Measurements from ENCODE around the gene IL10. TPM values are rescaled to one million over a fixed set of nuclear protein-coding genes. Genes with fewer than 3 reads are reported as not detected.

Gene IL10
- total RNA-seq, 1 donor from 2014 or later = not detected

GRCh38 chr1:206732508-206732907 is 39.8 kb downstream of the IL10 start:
- DNase-seq (ENCODE audit: low spot score) = no peak
- H3K36me3 Mint-ChIP-seq (ENCODE audit: low read depth) = peaks cover 17% of the 10 kb centered on the region
- no peak overlapping the region for H3K27ac Mint-ChIP-seq (ENCODE audit: unreplicated experiment)
- no peaks in the 10 kb centered on the region for H3K27me3 Mint-ChIP-seq (ENCODE audit: low read depth)
- no peaks in the 10 kb centered on the region for H3K4me1 Mint-ChIP-seq (ENCODE audit: low read depth)
- TF ChIP-seq CTCF (IDR thresholded peaks at IDR 0.05) = no peak
- H3K9me3 Mint-ChIP-seq (ENCODE audit: low read depth) = no peaks in the 10 kb centered on the region
- H3K4me3 Mint-ChIP-seq (ENCODE audit: unreplicated experiment) = no peak overlapping the region

- H3K27me3 Mint-ChIP-seq (ENCODE audit: low read depth) = no peaks in the 10 kb centered on the region
- no peaks in the 10 kb centered on the region for H3K9me3 Mint-ChIP-seq (ENCODE audit: low read depth)
- no peak overlapping the region for H3K4me3 Mint-ChIP-seq (ENCODE audit: unreplicated experiment)
- no peak for DNase-seq (ENCODE audit: low spot score)
- peak overlapping the region; percentile 49 for H3K27ac Mint-ChIP-seq (ENCODE audit: unreplicated experiment)
- no peak for TF ChIP-seq CTCF (IDR thresholded peaks at IDR 0.05)
- peaks cover 16% of the 10 kb centered on the region for H3K36me3 Mint-ChIP-seq (ENCODE audit: low read depth)
- H3K4me1 Mint-ChIP-seq (ENCODE audit: low read depth) = peaks cover 3% of the 10 kb centered on the region
These were observed 42.8 kb downstream of the IL10 start for GRCh38 chr1:206729507-206729906.

DNA sequence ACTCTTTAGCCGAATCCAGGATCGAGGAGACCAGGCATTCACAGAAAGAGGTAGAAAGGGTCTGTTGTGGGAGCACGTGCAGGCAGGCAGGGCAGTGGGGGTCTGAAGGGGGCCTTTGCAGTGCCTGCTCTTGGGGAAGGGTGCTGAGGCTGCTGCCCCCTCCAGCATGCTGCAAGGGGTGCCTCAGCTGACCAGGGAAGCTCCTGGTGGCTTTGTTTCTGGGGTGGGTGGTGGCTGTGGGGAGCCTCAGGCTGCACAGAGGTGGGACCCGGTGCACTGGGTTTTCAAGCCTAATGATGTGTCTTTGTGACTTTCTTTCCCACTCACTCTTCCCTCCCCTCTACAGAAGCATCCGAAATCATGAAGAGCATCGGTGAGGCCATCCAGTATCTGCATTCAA is 43.2 kb downstream of the IL10 start:
- Mint-ChIP-seq H3K36me3 (ENCODE audit: low read depth) (peaks cover 16% of the 10 kb centered on the region), H3K9me3 (ENCODE audit: low read depth) (no peaks in the 10 kb centered on the region), H3K27me3 (ENCODE audit: low read depth) (no peaks in the 10 kb centered on the region), H3K4me1 (ENCODE audit: low read depth) (peaks cover 8% of the 10 kb centered on the region), H3K27ac (ENCODE audit: unreplicated experiment) (peak overlapping the region; percentile 49), H3K4me3 (ENCODE audit: unreplicated experiment) (no peak overlapping the region)
- TF ChIP-seq CTCF (IDR thresholded peaks at IDR 0.05) = no peak
- DNase-seq (ENCODE audit: low spot score) = no peak

DNA sequence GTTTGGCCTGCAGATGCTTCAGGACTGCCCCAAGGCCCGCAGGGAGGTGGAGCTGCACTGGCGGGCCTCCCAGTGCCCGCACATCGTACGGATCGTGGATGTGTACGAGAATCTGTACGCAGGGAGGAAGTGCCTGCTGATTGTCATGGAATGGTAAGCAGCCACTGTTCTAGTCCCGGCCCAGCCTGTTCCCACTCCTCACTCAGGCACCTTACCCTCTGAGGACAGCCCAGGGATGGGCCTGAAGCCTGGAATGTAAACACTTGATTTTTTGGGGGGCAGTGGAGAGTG is 43.7 kb downstream of the IL10 start:
- no peak overlapping the region for H3K4me3 Mint-ChIP-seq (ENCODE audit: unreplicated experiment)
- no peak overlapping the region for H3K27ac Mint-ChIP-seq (ENCODE audit: unreplicated experiment)
- no peak for DNase-seq (ENCODE audit: low spot score)
- no peaks in the 10 kb centered on the region for H3K27me3 Mint-ChIP-seq (ENCODE audit: low read depth)
- H3K9me3 Mint-ChIP-seq (ENCODE audit: low read depth) = no peaks in the 10 kb centered on the region
- peaks cover 12% of the 10 kb centered on the region for H3K4me1 Mint-ChIP-seq (ENCODE audit: low read depth)
- H3K36me3 Mint-ChIP-seq (ENCODE audit: low read depth) = peaks cover 16% of the 10 kb centered on the region
- no peak for TF ChIP-seq CTCF (IDR thresholded peaks at IDR 0.05)

DNA sequence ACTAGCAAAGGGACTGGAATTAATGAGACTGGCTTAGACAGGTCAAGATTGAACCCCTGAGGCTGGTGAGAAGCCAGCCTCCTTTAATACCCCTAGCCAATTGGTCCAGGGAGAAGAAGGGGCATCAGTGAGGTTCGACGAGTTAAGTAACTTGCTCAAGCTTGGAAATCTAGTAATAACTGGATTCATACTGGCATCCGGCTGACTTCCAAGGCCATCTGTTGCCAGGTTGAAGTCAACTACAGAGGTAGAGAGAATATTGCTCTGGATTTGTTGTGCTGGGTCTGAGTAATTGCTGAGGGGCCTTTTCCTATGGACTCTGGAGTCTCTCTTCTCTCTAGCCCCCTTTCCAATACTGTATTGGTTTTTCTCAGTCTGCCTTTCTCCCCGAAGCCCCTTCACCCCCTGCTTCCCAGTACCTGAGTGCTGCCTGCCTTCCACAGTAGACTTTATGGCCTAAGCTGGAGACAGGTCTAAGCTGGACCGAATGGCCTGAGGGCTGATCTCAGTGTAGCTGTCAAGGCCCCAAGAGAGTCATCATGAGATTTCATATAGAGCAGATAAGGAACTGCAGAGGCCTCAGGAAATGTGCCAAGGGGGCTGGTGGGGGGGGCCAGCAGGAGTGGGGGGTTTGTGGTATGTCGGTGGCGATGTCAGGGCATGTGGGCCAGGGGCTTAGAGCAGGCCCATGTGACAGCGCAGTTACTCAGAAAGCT is 44.2 kb downstream of the IL10 start:
- no peak for DNase-seq (ENCODE audit: low spot score)
- Mint-ChIP-seq H3K4me3 (ENCODE audit: unreplicated experiment) (no peak overlapping the region), H3K4me1 (ENCODE audit: low read depth) (peaks cover 17% of the 10 kb centered on the region), H3K27me3 (ENCODE audit: low read depth) (no peaks in the 10 kb centered on the region), H3K27ac (ENCODE audit: unreplicated experiment) (no peak overlapping the region), H3K9me3 (ENCODE audit: low read depth) (no peaks in the 10 kb centered on the region), H3K36me3 (ENCODE audit: low read depth) (peaks cover 15% of the 10 kb centered on the region)
- no peak for TF ChIP-seq CTCF (IDR thresholded peaks at IDR 0.05)

Data from chondrocyte (in vitro differentiated cells).